COR-L47 (cell line): ENCODE results near the gene CACNA2D2.

Experiments
- DNase-seq: peaks from one replicate; lab custom pipeline; 2025; lab: John Stamatoyannopoulos, UW

CACNA2D2 gene

DNA sequence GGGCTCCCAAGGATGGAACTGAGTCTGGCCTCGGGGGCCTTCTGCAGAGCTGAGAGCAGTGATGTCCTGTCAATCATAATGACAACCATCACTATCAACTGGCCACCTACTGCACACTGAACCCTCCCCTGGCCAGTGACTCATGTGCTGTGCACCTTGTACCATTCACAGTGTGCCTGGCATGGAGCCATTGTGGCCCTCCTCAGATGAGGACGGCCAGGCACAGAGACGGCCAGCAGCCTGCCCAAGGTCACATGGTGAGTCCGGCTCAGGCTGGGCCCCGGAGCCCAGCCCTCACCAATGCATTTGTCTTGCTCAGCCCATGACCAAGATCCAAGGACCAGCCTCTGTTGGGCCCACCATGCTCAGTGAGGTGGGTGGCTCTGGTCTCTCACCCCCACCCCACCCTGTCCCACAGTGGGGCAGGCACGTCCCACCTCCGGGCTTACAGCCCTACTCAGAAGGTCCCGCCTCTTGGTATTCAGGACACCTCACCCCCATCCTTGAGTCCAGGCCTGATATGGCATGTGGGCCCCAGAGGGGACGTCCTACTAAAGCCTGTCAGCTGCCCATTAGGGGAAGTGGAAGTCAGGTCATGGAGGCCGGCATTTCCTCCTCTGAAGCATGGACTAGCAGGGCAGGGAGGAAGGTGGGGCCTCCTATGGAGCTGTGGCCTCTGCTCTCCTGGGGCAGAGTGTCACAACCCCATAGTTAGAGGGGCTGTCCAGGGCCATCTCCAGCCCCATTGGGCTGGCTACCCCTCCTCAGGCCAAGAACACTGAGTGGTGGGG lies 108.2 kb downstream of the CACNA2D2 start:
- DNase-seq, result no peak

GRCh38 chr3:50393061-50393460 lies 110.4 kb downstream of the CACNA2D2 start:
- DNase-seq, result no peak

DNA sequence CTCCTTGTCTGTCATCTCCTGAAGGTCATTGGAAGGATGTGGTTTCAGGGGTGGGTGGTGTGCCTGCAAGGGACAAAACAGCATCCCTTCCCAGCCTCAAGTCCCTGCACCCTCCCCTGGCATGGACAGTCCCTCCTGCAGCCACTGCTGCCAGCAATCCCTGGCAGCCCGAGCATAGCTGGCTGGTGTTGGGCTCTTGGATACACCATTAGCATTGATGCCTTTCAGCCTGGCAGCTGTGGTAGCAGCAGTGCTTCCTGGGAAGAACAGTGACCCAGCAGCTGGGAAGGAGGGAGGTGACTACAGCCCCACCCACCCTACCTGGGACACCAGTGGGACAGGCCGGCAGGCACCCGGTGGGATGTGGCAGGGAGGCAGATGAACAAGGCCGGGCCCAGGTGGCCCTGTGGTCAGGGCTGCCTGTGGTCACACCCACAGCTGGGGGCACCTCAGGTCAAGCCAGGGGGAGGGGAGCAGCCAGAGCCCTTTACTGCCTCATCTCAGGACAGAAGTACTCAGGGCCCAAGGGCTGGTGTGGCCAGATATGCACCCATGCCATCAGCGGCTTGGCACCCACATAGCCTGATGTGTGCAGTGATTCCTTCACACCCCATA lies 111.2 kb downstream of the CACNA2D2 start:
- no peak for DNase-seq

DNA sequence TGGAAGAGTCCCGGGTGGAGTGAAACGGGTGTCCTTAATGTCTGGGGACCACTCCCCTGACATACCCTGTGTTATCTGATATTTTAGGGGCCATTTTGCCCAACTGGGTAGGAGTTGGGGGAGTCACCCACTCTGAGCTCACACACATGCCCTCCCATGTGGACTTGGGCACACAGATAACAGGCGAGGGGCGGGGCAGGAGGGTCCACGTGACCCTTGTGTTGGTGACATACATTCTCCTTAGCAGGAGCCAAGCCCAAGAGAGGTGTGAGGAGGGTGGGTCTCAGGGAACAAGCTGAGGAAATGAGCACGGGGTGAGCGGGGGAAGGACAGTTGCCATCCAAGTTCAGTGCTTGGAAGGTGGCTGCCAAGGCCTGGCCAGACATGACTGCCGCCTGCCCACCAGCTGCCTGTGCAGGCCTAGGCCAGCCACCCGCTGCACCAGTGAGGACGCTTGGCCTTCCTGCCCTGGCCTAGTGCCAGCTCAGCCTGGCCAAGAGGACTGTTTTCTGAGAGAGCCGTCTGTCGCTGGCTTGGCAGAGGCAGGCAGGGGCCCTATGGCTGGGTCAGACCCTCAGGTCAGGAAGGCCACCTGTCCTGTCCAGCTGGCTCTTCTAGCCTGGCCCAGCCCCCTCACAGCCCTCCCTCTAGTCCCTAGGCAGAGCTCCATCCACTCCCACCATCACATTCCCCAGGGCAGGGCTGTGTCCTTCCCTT lies 112.8 kb downstream of the CACNA2D2 start:
- no peak for DNase-seq

DNA sequence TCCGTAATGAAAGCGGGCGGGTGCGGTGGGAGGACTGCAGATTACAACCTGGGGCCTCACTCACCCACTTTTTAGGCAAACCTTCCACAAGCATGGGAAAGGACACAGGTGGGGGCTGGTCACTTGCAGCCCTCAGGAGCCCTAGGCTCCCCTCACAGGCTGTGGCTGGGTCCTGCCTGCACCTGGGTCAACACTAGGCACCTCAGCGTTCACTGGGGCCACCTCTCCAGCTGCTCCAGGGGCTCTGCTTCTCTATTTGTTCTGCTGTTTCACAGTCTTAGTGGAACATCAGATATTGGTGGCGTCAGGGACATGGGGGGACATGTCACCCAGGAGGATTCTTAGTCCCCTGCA lies 114.0 kb downstream of the CACNA2D2 start:
- no peak for DNase-seq

GRCh38 chr3:50388720-50389413 lies 114.6 kb downstream of the CACNA2D2 start:
- no peak for DNase-seq

DNA sequence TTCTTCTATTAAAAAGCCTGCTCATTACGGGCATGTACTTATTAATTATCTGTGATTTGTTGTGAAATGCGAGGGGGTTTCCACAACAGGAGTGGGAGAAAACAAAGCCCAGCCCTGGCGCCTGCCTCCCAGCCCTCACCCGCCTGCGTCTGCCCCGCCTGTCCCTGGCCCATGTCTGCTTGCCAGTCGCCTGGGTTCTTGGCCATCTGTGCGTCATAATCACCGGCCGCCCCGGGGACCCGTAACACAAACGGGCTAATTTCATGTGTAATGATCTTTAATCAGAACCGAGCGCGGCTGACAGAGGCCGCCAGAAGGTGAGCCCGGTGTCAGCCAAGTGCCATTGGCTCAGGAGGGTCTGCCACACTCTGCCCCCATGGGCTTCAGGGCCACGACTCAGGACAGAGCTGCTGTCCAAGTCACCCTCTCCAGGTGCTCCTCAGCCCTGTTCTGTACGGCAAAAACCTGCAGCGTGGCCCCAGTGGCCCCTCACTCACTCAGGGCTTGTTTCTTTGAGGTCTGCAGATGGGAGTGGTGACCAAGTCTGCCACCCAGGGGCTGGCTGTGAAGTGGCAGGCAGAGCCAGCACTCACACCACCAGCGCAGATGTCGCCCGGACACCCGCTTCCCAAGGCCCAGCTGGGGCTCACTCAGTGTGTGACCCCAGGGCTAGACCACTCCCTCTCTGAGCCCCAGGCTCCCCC lies 115.3 kb downstream of the CACNA2D2 start:
- no peak for DNase-seq

DNA sequence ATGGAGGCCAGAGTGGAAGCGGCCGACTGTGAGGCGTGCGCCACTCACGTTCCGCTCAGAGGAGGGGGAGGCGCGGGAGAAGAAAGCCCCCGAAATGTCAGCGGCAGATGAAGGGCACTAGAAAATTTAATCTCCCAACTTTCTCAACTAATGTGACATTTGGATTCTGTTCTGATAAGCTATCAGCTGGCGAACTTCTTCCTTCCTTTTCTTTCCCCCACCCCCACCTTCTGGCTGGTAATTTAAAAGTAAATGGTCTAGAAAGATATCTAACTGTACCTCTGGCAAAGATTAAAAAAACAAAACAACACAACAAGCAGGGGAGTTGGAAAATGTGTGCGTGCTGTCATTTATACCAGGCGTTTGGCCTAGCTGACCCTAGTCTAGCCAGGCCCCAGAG lies 117.7 kb downstream of the CACNA2D2 start:
- no peak for DNase-seq

DNA sequence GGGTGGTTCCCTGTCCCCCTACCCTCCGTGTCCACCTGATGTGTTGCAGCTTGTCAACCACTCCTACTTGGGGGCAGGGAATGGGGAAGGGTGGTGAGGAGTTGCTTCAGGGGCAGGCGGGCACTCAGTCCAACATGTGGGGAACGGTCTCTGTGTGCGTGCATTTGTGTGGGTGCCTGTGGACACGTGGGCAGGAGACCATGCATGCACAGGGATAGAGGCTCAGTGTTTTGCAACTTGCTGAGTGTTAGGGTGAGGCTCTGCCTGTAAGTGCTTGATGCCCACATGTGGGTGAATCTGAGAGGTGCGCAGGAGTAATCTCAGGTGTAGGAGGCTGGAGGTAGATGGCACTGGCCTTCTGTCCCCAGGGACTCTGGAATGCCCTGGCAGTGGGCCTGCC lies 119.7 kb downstream of the CACNA2D2 start:
- no peak for DNase-seq

GRCh38 chr3:50382722-50383121 lies 120.7 kb downstream of the CACNA2D2 start:
- DNase-seq, result no peak

DNA sequence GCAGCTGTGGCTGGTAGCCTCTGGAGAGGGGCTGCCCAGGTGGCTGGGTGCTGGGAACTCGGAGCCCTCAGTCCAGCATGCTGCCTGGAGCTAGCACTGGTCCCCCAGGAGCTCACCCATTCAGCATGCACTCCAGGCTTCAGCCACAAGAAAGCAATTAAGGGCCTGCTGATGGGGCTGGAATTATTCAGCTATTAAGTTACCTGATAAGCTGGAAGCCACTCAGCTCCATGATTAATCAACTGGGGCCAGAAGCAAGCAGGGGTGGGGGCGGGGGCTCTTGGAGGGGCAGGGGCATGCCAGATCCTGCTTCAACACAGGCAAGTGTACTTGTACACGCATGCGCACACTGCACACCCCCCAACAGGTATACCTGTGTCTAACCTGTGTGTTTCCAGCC lies 122.1 kb downstream of the CACNA2D2 start:
- no peak for DNase-seq

DNA sequence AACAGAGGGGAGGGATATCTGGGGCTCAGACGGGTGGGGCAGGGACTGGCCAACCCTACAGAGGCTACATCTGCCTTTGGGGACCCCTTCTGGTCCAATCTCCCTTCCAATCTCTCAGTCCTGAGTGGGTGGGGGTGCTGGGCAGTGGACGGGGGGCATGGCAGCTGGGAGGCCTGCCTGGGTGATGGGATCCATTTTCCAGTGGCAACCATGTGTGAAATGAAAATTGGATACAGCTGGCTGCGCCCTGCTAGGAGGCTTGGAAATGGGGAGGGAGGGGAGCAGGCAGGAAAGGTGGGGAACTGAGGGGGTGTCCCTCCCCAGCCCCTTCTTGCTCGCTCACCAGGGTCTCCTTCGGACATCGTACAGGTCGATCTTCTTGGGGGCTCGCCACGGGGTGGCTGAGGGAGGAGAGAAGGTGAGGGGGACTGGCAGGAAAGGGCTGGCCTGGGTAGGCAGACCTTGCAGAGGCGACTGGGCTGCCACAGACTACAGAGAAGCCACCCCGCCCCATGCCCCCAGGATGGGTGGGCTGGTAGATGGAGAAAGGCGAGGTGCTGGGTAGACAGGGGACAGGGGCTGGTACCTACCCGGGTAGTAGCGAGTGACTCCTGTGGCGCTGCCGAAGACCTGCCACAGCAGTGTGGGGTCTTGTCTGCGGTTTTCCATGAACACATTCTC lies 122.9 kb downstream of the CACNA2D2 start:
- no peak for DNase-seq

GRCh38 chr3:50378757-50379156 lies 124.7 kb downstream of the CACNA2D2 start:
- no peak for DNase-seq

DNA sequence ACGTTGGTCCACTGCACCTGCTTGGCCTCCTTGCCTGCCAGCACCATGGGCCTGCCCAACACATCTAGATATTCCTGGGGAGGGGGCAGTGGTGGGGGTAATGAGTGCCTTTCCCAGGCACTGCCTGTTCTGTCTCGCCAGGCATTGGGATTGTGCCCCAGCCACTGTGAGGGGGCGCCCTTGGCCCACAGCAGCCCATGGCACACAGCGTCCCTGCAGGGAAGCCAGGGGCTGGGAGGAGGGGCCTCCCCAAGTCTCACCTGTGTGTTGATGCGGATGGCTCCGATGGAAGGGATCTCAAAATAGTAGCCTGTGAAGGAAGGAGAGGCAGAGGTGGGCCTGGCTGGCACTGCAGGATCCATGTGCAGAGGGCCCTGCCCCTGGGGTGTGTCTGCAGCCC lies 125.4 kb downstream of the CACNA2D2 start:
- no peak for DNase-seq

- DNase-seq, result no peak
Observed at GRCh38 chr3:50375258-50375931, 128.0 kb downstream of the CACNA2D2 start.

GRCh38 chr3:50374363-50375257 lies 128.8 kb downstream of the CACNA2D2 start:
- DNase-seq, result no peak

DNA sequence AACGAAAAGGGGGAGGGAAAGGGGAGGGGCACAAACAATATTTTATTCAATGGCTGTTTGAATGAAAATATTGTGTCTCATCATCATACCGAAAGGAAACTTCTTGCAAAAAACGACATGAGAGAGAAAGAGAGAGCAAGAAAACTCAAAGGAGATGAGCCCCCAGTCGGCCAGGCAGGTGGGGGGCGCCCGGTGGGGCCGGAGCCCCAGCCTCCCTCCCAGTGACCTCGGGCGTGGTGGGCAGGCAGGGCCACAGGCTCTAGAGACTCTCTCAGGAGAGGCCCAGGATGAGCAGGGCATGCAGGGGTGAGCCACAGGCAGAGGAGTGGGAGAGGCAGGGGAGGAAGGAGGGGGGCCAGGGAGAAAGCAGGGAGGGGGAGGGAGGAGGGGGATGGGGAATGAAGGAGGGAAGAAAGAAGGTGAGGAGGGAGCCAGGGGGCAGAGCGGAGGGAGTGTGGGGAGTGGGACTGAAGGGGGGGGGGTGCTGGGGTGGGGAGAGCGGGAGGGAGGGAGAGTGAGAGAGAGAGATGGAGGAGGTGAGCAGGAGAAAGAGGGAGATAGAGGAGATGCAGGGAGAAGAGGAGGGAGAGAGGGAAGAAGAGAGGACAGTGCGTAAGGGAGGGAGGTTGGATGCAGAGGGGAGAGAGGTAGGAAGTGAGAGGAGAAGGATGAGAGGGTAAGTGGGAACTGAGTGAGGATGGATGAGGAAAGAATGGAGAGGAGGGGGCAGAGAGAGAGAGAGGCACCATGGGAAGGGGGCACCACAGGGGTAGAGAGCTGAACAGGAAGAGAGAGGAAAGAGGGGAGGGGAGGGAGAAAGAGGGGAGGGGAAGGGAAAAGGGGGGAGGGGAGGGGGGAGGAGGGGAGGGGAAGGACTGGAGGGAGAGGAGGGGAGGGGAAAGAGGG lies 130.0 kb downstream of the CACNA2D2 start:
- no peak for DNase-seq

DNA sequence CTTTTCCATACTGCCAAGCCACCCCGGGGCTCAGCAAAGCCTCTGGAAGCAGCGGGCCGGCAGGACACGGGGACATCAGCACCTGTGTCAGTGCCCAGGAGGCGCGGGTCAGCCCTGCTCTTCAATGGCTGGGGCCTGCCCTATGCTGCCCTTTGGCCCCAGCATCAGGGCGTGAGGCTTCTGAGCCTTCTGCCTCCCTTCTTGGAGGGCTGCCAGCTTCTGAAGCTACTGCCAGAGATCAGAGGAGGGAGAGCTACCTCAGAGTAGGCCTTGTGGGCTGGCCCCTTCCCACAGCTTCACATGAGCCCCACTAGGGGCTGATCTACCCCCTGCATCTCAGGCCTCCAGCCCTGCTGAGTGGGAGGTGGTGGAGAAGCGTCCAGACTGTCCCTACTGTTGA lies 131.1 kb downstream of the CACNA2D2 start:
- DNase-seq, result no peak
